Peyer's patch (tissue), 4 donors: ENCODE results near the gene TCF21. TPM values are rescaled to one million over a fixed set of nuclear protein-coding genes. Genes with fewer than 3 reads are reported as not detected.

ENCODE experiments used
- DNase-seq, 3 donors: peaks; one replicate each; pipeline ENCODE4 v3.0.0-alpha.2; 2017 to 2019
- H3K27ac ChIP-seq, 4 donors: fragments of 200-600 bp; sonication (generic); one replicate each; pipeline ENCODE4 v1.5.1; 2016 to 2019
- H3K27me3 ChIP-seq, 2 donors: fragments of 200-600 bp; sonication (generic); one replicate each; pipeline ENCODE4 v1.5.1; 2019
- H3K36me3 ChIP-seq, 3 donors: fragments of 200-600 bp; sonication (generic); one replicate each; pipeline ENCODE4 v1.5.1; 2016 to 2019
- H3K4me1 ChIP-seq, 4 donors: fragments of 200-600 bp; sonication (generic); one replicate each; pipeline ENCODE4 v1.5.1; 2016 to 2019
- H3K4me3 ChIP-seq, 4 donors: fragments of 200-600 bp; sonication (generic); 1 replicate in 3 of 4; 2 replicates in 1 of 4; pipeline ENCODE4 v1.5.1; 2016 to 2019; ENCODE audit warnings: mild to moderate bottlenecking in 1 of 4
- H3K9me3 ChIP-seq, 4 donors: fragments of 200-600 bp; sonication (generic); one replicate each; pipeline ENCODE4 v1.5.1; 2016 to 2019; ENCODE audit warnings: mild to moderate bottlenecking in 1 of 4
- CTCF ChIP-seq, 6 experiments: fragments of 450-650 bp in 4 of 6; fragments of 200-600 bp in 2 of 6; sonication (generic) in 1 of 6; IDR thresholded peaks; one replicate each; pipeline ENCODE4 v1.5.1; 2017 to 2019; ENCODE audit warnings: antibody characterized with exemption in 6 of 6, mild to moderate bottlenecking in 3 of 6, moderate library complexity in 1 of 6
- POLR2A ChIP-seq, 2 donors: fragments of 450-650 bp; IDR thresholded peaks; one replicate each; pipeline ENCODE4 v1.5.1; 2017; ENCODE audit warnings: antibody characterized with exemption in 2 of 2, mild to moderate bottlenecking in 2 of 2, moderate library complexity in 2 of 2
- total RNA-seq, 4 donors: library from RNA; depleted of rRNA; stranded (reverse); fragments of >200 nt; gene quantifications; one replicate each; pipeline ENCODE4 v1.1.0, GENCODE V29; 2016

Gene TCF21
- total RNA-seq, 4 donors from 2014 or later = 2.5 to 29.7 (median 4.7) TPM

- no peaks in the 10 kb centered on the region for H3K36me3 ChIP-seq
- TF ChIP-seq CTCF (IDR thresholded peaks at IDR 0.05) (no peak), POLR2A (IDR thresholded peaks at IDR 0.05) (no peak)
- H3K27me3 ChIP-seq = no peaks in the 10 kb centered on the region
- no peaks in the 10 kb centered on the region for H3K9me3 ChIP-seq
- DNase-seq = no peak
- H3K4me1 ChIP-seq = no peaks in the 10 kb centered on the region
- H3K27ac ChIP-seq = no peak overlapping the region
- no peak overlapping the region for H3K4me3 ChIP-seq
Measured at GRCh38 chr6:133863228-133863627, 25.7 kb upstream of the TCF21 start.

GRCh38 chr6:133865680-133866079, 23.2 kb upstream of the TCF21 start:
- H3K36me3 ChIP-seq = no peaks in the 10 kb centered on the region
- H3K27me3 ChIP-seq = no peaks in the 10 kb centered on the region
- DNase-seq = peak in 1 of 3 donors; percentile 37
- no peaks in the 10 kb centered on the region for H3K9me3 ChIP-seq
- H3K4me1 ChIP-seq = no peaks in the 10 kb centered on the region
- no peak overlapping the region for H3K4me3 ChIP-seq
- no peak for TF ChIP-seq POLR2A (IDR thresholded peaks at IDR 0.05)
- TF ChIP-seq CTCF (IDR thresholded peaks at IDR 0.05) = no peak
- no peak overlapping the region for H3K27ac ChIP-seq

GRCh38 chr6:133871131-133871530, 17.8 kb upstream of the TCF21 start:
- no peak for DNase-seq

GRCh38 chr6:133873538-133873937, 15.4 kb upstream of the TCF21 start:
- Histone ChIP-seq H3K27ac (no peak overlapping the region), H3K4me1 (no peaks in the 10 kb centered on the region), H3K4me3 (no peak overlapping the region), H3K36me3 (no peaks in the 10 kb centered on the region), H3K9me3 (no peaks in the 10 kb centered on the region), H3K27me3 (no peaks in the 10 kb centered on the region)
- TF ChIP-seq CTCF (IDR thresholded peaks at IDR 0.05) (no peak), POLR2A (IDR thresholded peaks at IDR 0.05) (no peak)
- DNase-seq = no peak

More at GRCh38 chr6:133871131-133871530, 17.8 kb upstream of the TCF21 start:
- Histone ChIP-seq H3K4me3 (no peak overlapping the region), H3K27me3 (no peaks in the 10 kb centered on the region), H3K36me3 (no peaks in the 10 kb centered on the region), H3K9me3 (no peaks in the 10 kb centered on the region), H3K27ac (no peak overlapping the region), H3K4me1 (no peaks in the 10 kb centered on the region)
- TF ChIP-seq CTCF (IDR thresholded peaks at IDR 0.05) (no peak), POLR2A (IDR thresholded peaks at IDR 0.05) (no peak)

GRCh38 chr6:133877116-133877515, 11.8 kb upstream of the TCF21 start:
- Histone ChIP-seq H3K4me1 (no peaks in the 10 kb centered on the region), H3K27ac (no peak overlapping the region), H3K36me3 (no peaks in the 10 kb centered on the region), H3K4me3 (no peak overlapping the region), H3K9me3 (no peaks in the 10 kb centered on the region), H3K27me3 (no peaks in the 10 kb centered on the region)
- TF ChIP-seq CTCF (IDR thresholded peaks at IDR 0.05) (no peak), POLR2A (IDR thresholded peaks at IDR 0.05) (no peak)
- DNase-seq = no peak

- Histone ChIP-seq H3K27ac (no peak overlapping the region), H3K36me3 (no peaks in the 10 kb centered on the region)
- no peak for DNase-seq
Measured at GRCh38 chr6:133880006-133880405, 8.9 kb upstream of the TCF21 start.

More at GRCh38 chr6:133880006-133880405, 8.9 kb upstream of the TCF21 start:
- TF ChIP-seq CTCF (IDR thresholded peaks at IDR 0.05) = no peak
- no peak for TF ChIP-seq POLR2A (IDR thresholded peaks at IDR 0.05)
- no peaks in the 10 kb centered on the region for H3K9me3 ChIP-seq
- no peaks in the 10 kb centered on the region for H3K27me3 ChIP-seq
- no peak overlapping the region for H3K4me3 ChIP-seq
- H3K4me1 ChIP-seq = no peaks in the 10 kb centered on the region
